ENCODE data around the gene PDXK.

DNA sequence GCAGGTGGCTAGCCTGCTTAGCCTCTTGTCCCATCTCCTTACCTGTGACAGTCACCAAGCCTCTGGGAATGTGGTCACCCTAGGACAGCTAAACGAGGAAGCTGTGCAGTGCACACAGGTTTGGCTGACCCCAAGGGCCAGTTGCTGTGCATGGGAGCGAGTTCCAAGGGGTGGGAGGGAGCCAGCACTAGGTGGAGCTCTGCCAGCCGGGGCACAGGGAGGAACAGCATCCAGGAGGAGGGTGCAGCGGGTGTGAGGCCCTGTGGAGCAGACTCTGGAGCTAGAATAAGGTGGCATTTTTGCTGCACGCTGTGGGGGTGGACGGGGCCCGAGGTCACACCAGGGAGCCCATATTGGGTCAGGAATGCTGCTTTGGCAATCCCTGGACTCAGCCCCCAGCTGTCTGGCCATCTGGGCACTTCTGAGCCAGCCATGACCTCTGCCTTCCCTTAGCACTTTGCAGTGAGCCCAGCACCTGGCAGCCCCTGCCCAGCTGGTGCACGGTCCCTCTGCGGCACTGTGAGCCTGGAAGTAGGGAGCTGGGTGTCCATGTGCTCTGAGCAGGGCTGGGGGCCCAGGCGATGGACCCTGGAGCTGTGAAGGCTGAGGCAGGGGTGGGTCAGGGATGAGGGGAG, 8.7 kb downstream of the PDXK start:
- TF ChIP-seq, protein P1, sequence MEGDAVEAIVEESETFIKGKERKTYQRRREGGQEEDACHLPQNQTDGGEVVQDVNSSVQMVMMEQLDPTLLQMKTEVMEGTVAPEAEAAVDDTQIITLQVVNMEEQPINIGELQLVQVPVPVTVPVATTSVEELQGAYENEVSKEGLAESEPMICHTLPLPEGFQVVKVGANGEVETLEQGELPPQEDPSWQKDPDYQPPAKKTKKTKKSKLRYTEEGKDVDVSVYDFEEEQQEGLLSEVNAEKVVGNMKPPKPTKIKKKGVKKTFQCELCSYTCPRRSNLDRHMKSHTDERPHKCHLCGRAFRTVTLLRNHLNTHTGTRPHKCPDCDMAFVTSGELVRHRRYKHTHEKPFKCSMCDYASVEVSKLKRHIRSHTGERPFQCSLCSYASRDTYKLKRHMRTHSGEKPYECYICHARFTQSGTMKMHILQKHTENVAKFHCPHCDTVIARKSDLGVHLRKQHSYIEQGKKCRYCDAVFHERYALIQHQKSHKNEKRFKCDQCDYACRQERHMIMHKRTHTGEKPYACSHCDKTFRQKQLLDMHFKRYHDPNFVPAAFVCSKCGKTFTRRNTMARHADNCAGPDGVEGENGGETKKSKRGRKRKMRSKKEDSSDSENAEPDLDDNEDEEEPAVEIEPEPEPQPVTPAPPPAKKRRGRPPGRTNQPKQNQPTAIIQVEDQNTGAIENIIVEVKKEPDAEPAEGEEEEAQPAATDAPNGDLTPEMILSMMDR (IDR thresholded peaks at IDR 0.05; ENCODE audit: extremely low read depth in 1 of 2, insufficient read depth in 1 of 2, low read depth in 1 of 2, low read length in 2 of 2), result peak in 1 of 2 donors; percentile 13
- TF ChIP-seq EZH2 (IDR thresholded peaks at IDR 0.05; ENCODE audit: borderline replicate concordance, low read depth, low read length, severe bottlenecking) (no peak), POLR2AphosphoS5 (IDR thresholded peaks at IDR 0.05; ENCODE audit: insufficient read depth, low read depth, low read length) (no peak), MYC (IDR thresholded peaks at IDR 0.05; ENCODE audit: low read depth, low read length) (no peak), FOS (IDR thresholded peaks at IDR 0.05; ENCODE audit: borderline replicate concordance, insufficient read depth, low read length) (no peak), POLR2A (IDR thresholded peaks at IDR 0.05; ENCODE audit: low read depth, low read length) (no peak), JUN (IDR thresholded peaks at IDR 0.05; ENCODE audit: borderline replicate concordance, insufficient read depth, insufficient read length, low read depth) (no peak)

All from endothelial cell of umbilical vein (primary cell).